GM18498 (cell line): ENCODE data around the gene CD300LG.
"Not testable (repeated sequence)": the region's sequence is repeated elsewhere in the genome, so short reads cannot be mapped to it uniquely, and the experiment has no call there.

Experiments
- ATAC-seq: cut with Tn5 transposase; IDR thresholded peaks from one replicate; pipeline ENCODE4 v1.9.1; 2021; ENCODE audit warnings: mild to moderate bottlenecking, moderate library complexity; ENCODE audit not compliant: unreplicated experiment

Gene CD300LG

GRCh38 chr17:43823350-43824084 is 23.5 kb upstream of the CD300LG start:
- no peak for ATAC-seq

DNA sequence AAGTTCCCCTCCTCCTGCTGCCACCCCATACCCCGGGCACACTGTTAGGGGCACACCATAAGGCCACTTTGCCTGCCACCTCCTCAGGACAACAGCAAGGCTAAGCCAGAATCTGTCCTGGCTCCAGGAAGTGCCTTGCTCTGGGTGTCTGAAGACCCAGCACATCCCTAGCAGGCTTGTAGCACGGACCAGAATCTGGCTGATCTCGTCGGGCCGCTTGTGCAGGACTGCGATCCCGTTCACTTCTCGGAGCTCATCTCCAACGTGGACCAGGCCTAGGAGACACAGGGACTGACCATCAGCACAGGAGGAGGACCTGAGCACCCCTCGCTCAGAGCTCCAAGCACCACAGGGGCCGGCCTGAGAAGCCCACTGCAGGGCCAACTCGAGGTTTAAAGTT is 21.4 kb upstream of the CD300LG start:
- ATAC-seq = no peak

- ATAC-seq = no peak
These were observed 20.8 kb upstream of the CD300LG start for GRCh38 chr17:43826206-43826605.

DNA sequence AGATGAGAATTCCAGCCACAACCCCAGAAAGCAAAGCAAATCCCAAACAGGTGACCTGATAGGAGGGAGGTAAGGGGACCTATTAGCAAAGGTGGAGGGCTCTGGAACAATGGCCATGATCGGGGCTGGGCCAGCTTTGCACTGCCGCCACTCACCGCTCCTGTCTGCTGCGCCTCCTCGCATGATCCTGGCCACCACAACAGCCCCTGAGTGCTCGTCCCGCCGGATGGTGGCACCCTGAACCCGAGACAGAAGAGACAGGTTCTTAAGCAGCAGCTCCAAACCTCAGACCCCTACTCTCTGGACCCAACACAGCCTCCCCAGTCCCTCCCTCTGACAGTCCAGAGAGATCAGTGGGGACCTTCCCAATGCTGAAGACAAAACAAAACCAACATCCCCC is 19.4 kb upstream of the CD300LG start:
- no peak for ATAC-seq

DNA sequence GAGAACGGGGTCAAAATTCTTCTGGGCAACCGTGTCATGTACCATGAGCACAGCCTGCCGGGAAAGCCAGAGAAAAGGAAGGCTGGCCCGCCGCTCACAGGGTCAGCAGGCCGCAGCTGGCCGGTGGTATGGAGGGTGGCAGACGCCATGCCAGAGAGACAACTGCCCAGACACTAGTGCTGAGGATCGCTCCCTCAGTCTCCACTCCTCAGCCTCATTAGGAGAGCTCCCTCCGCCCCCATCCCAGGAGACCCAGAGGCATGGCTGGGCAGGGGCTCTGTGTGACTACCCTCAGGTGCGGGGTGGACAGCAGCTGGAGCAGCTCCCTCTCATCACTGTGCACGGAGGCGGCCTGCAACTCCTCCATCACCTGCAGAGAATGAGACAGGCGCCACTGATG is 17.2 kb upstream of the CD300LG start:
- no peak for ATAC-seq

GRCh38 chr17:43830510-43831140 is 16.4 kb upstream of the CD300LG start:
- ATAC-seq = no peak

GRCh38 chr17:43831633-43832032 is 15.3 kb upstream of the CD300LG start:
- no peak for ATAC-seq

GRCh38 chr17:43832168-43832975 is 14.6 kb upstream of the CD300LG start:
- no peak for ATAC-seq

- ATAC-seq = no peak
These were observed 13.8 kb upstream of the CD300LG start, which contains the start of gene MPP3 for GRCh38 chr17:43832976-43833829. Gene MPP3, minus strand, starts transcription at chr17:43833146. Its CDS starts 1,240 bp downstream, at chr17:43831906.

DNA sequence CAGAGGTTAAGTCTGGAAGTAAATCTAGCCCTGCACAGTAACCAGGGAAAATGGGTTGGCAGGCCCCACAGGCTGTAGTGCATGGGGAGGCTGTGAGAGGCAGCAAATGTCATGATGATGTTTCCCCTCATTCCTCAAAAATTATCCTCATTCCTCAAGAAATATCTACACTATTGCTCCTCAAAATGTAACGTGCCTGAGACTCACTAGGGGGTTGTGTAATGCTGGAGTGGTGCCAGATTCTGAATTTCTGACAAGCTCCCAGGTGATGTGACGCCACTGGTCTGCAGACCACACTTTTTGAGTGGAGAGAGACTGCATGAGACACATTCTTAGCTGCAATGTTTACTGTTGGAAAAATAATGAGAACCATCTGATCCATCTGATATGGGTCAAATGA is 12.9 kb upstream of the CD300LG start:
- no peak for ATAC-seq

GRCh38 chr17:43839670-43840108 is 7.3 kb upstream of the CD300LG start:
- no peak for ATAC-seq

GRCh38 chr17:43840814-43841213 is 6.2 kb upstream of the CD300LG start:
- no peak for ATAC-seq

- no peak for ATAC-seq
These were observed 5.7 kb upstream of the CD300LG start for GRCh38 chr17:43841282-43841681.

DNA sequence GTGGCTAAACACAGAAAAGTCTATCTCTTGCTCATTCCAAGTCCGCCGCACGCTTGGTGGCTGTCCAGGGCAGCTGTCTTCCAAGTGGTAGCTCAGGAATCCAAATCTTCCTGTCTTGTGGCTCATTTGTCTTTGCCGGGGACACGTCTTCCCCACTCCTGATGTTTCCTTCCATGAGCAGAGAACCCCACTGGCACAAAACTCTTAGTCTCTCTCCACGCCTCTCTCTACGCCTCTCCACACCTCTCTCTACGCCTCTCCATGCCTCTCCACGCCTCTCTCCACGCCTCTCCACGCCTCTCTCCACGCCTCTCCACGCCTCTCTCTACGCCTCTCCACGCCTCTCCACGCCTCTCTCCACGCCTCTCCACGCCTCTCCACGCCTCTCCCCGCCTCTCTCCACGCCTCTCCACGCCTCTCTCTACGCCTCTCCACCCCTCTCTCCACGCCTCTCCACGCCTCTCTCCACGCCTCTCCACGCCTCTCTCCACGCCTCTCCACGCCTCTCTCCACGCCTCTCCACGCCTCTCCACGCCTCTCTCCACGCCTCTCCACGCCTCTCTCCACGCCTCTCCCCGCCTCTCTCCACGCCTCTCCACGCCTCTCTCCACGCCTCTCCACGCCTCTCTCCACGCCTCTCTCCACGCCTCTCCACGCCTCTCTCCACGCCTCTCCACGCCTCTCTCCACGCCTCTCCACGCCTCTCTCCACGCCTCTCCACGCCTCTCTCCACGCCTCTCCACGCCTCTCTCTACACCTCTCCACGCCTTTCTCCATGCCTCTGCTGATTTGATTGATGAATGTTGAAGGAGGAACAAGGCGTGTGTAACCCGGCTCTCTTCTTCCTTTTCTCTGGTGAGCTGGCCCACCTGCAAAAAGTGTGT is 4.6 kb upstream of the CD300LG start:
- ATAC-seq = not testable (repeated sequence)

- no peak for ATAC-seq
These were observed 4.0 kb upstream of the CD300LG start for GRCh38 chr17:43842975-43843325.

- no peak for ATAC-seq
These were observed 2.7 kb upstream of the CD300LG start for GRCh38 chr17:43844241-43844640.

DNA sequence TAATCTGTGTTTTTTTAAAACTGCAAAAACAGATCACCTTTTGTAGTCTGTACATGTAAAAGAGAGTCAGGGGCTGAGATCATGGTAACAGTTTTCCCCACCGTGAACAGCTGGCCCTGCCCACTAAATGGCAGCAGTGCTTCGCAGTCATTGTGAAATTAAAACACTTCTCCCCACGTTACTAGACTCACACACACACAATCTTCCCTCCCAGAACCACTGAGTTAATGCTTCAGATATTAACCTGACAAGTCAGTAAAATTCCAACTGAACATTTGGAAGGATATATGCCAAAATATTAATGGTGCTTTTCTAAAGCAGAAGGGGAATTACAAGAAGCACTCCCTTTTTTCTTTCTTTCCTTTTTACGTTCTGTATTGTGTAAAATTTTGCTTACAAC is 1.2 kb upstream of the CD300LG start:
- ATAC-seq = no peak

DNA sequence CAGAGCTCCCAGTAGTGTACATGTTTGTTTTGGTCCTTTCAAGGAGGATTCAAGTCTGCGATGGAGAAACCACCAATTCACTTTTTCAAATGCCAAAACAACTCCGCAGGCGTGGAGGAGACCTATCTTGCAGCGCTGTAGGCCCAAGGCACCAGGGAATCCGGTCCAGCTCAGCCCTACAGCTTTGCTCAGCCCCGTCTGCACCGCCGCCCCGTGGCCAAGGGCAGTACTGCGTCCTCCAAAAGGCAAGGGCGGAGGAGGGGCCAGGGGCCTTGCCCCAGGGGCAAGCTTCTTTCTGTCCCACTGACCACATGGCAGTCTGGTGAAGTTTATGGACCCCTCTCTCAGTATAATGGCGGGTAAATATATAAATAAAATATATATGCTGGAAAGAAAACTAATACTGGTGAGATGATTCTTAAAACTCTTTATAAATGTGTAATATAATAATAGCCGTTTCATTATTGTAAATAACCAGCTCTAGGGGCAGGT is 709 bp upstream of the CD300LG start:
- ATAC-seq = peak; percentile 55

GRCh38 chr17:43848601-43849000 is 1.6 kb downstream of the CD300LG start:
- no peak for ATAC-seq

GRCh38 chr17:43849116-43849515 is 2.1 kb downstream of the CD300LG start:
- ATAC-seq = no peak
